Heart left ventricle (tissue), 16 donors: ENCODE measurements around the gene IL17REL. TPM values are rescaled to one million over a fixed set of nuclear protein-coding genes. Genes with fewer than 3 reads are reported as not detected.

Experiments used
- ATAC-seq, 4 donors: fragments of 200-7000 bp; cut with Tn5 transposase; one replicate each; pipeline ENCODE4 v1.9.1; 2020 to 2022; ENCODE audit warnings: moderate library complexity in 4 of 4, mild to moderate bottlenecking in 3 of 4, moderate number of reproducible peaks in 1 of 4
- DNase-seq, 5 donors: peaks; one replicate each; pipeline ENCODE4 v3.0.0-alpha.2; 2020
- H3K27ac ChIP-seq, 12 donors: fragments of 200-600 bp; sonication (generic) in 4 of 12; one replicate each; pipeline versions ENCODE4 v1.5.0 to v1.8.0; 2016 to 2022; ENCODE audit warnings: mild to moderate bottlenecking in 2 of 12
- H3K27me3 ChIP-seq, 9 donors: fragments of 200-600 bp; sonication (generic) in 2 of 9; one replicate each; pipeline versions ENCODE4 v1.5.1 to v1.8.0; 2016 to 2022; ENCODE audit warnings: mild to moderate bottlenecking in 3 of 9
- H3K36me3 ChIP-seq, 9 donors: fragments of 200-600 bp; sonication (generic) in 2 of 9; one replicate each; pipeline versions ENCODE4 v1.5.0 to v1.8.0; 2018 to 2022; ENCODE audit warnings: mild to moderate bottlenecking in 2 of 9
- H3K4me1 ChIP-seq, 12 donors: fragments of 200-600 bp; sonication (generic) in 4 of 12; one replicate each; pipeline versions ENCODE4 v1.5.0 to v1.8.0; 2016 to 2022; ENCODE audit warnings: mild to moderate bottlenecking in 3 of 12
- H3K4me3 ChIP-seq, 12 donors: fragments of 200-600 bp; sonication (generic) in 4 of 12; one replicate each; pipeline versions ENCODE4 v1.5.0 to v1.8.0; 2017 to 2022; ENCODE audit warnings: mild to moderate bottlenecking in 9 of 12, moderate library complexity in 4 of 12
- H3K9me3 ChIP-seq, 12 donors: fragments of 200-600 bp; sonication (generic) in 4 of 12; one replicate each; pipeline versions ENCODE4 v1.5.0 to v1.8.0; 2016 to 2022; ENCODE audit warnings: mild to moderate bottlenecking in 1 of 12
- POLR2A ChIP-seq, 2 donors: fragments of 450-650 bp; IDR thresholded peaks; one replicate each; pipeline ENCODE4 v1.6.1; 2017; ENCODE audit warnings: antibody characterized with exemption in 2 of 2, mild to moderate bottlenecking in 2 of 2, moderate library complexity in 2 of 2
- WGBS, 4 donors: extraction: QIAGEN DNeasy Blood & Tissue Kit in 2 of 4; methylation state at CpG; one replicate each; pipeline versions ENCODE4 v1.1.5 to v1.1.7; 2013 to 2018; 5-methylcytosine and 5-hydroxymethylcytosine counted together
- intact Hi-C, 10 donors: fragments of 100-400 bp; cut with DNase I; formaldehyde crosslinking; loops; one replicate each; pipeline versions ENCODE4 v1.11.1 to v1.14.2; 2022
- polyA plus RNA-seq, 2 donors: library from polyadenylated mRNA; stranded (reverse); fragments of 200-250 nt; gene quantifications; one replicate each; pipeline ENCODE4 v1.2.3, GENCODE V29; 2013
- total RNA-seq, 9 donors: library from RNA; depleted of rRNA in 2 of 9; stranded (reverse); fragments of >200 nt in 2 of 9; fragmentation: NEBNext Ultra II Directional in 3 of 9; extraction: Animal tissue kit (Norgen Biotek cat#: 25700) in 3 of 9; gene quantifications; one replicate each; pipeline versions ENCODE4 v1.1.0 to v1.2.4, GENCODE V29; 2016 to 2023
- TF ChIP-seq, protein P1 (sequence below), 12 donors: fragments of 200-600 bp; sonication (generic) in 4 of 12; IDR thresholded peaks; one replicate each; pipeline versions ENCODE4 v1.5.0 to v1.8.0; 2018 to 2022; ENCODE audit warnings: antibody characterized with exemption in 12 of 12, mild to moderate bottlenecking in 5 of 12
- donor health status: ischemic (EF 13 %, LVEDD 7.1; RV severe dilation, severe dysfunction).
- donor health status: healthy with polysubstance abuse.
- donor health status: DM: no; HTN: yes; CAD: no.
- donor health status: DM: no; HTN: no; CAD: no.
- donor health status: ischemic (EF 25% LVEDD 6.9; RV normal size, moderate dysfunction).
- donor health status: ischemic (EF 25% LVEDD 5.7; RV mildly dilated, moderate dysfunction).
- donor health status: healthy.
- donor health status: DM: yes; HTN: yes; CAD: no.
- donor health status: ischemic (EF 35%, LVEDD 5.7; RV mildly dilated, moderate dysfunction).
- donor health status: nonischemic (EF 11% LVEDD 7.7; RV severe dilation, severe dysfunction).
- donor health status: DM: yes; HTN: yes; CAD: no.
- donor health status: PGD.
- donor health status: ischemic (EF 29% LVEDD 5.4; RV normal size, mild dysfunction).
- donor health status: nonischemic (EF 23%, LVEDD 6.1; RV moderate dilation, normal function).

IL17REL gene
- total and polyA plus RNA-seq, 11 donors: not detected

- DNase-seq (peak in 2 of 5 donors; percentile 16 to 67), ATAC-seq (no peak)
- H3K9me3 ChIP-seq: no peaks in the 10 kb centered on the region
- 82 to 90% (median 86%) methylated on average over 32 to 49 of the region's 49 CpGs for WGBS, 4 donors
- H3K36me3 ChIP-seq: no peaks in the 10 kb centered on the region
- H3K4me3 ChIP-seq: no peak overlapping the region
- intact Hi-C loops: loop anchor here in 9 of 10 donors (2.0 to 10.0 kb wide), 7 partner anchors 39 to 267 kb away; no protein-coding TSS in a partner anchor
- peaks cover 0 to 10% (median 4%) of the 10 kb centered on the region in 12 donors for H3K4me1 ChIP-seq
- H3K27ac ChIP-seq: no peak overlapping the region
- TF ChIP-seq, protein P1, sequence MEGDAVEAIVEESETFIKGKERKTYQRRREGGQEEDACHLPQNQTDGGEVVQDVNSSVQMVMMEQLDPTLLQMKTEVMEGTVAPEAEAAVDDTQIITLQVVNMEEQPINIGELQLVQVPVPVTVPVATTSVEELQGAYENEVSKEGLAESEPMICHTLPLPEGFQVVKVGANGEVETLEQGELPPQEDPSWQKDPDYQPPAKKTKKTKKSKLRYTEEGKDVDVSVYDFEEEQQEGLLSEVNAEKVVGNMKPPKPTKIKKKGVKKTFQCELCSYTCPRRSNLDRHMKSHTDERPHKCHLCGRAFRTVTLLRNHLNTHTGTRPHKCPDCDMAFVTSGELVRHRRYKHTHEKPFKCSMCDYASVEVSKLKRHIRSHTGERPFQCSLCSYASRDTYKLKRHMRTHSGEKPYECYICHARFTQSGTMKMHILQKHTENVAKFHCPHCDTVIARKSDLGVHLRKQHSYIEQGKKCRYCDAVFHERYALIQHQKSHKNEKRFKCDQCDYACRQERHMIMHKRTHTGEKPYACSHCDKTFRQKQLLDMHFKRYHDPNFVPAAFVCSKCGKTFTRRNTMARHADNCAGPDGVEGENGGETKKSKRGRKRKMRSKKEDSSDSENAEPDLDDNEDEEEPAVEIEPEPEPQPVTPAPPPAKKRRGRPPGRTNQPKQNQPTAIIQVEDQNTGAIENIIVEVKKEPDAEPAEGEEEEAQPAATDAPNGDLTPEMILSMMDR (IDR thresholded peaks at IDR 0.05): no peak
- no peak for TF ChIP-seq POLR2A (IDR thresholded peaks at IDR 0.05)
- peaks cover 0 to 47% (median 11%) of the 10 kb centered on the region in 9 donors for H3K27me3 ChIP-seq
Measured at GRCh38 chr22:50031189-50032091, 18.9 kb upstream of the IL17REL start.

GRCh38 chr22:50030297-50031188 is 18.0 kb upstream of the IL17REL start:
- 20 to 43% (median 27%) methylated on average over 19 to 52 of the region's 52 CpGs for WGBS, 4 donors
- Histone ChIP-seq H3K27ac (no peak overlapping the region), H3K4me1 (peaks cover 0 to 10% (median 4%) of the 10 kb centered on the region in 12 donors), H3K9me3 (no peaks in the 10 kb centered on the region), H3K4me3 (peak overlapping the region in 1 of 12 donors; percentile 26), H3K36me3 (no peaks in the 10 kb centered on the region), H3K27me3 (peaks cover 0 to 47% (median 11%) of the 10 kb centered on the region in 9 donors)
- intact Hi-C loops: loop anchor here (1.0 to 10.0 kb wide), 10 partner anchors 38 to 266 kb away; no protein-coding TSS in a partner anchor
- peak in 3 of 4 donors; percentile 81 to 91 (median 84) for ATAC-seq
- TF ChIP-seq, protein P1 (IDR thresholded peaks at IDR 0.05): peak; percentile 79 to 94 (median 87)
- TF ChIP-seq POLR2A (IDR thresholded peaks at IDR 0.05): no peak
- DNase-seq: peak; percentile 51 to 87 (median 64)

DNA sequence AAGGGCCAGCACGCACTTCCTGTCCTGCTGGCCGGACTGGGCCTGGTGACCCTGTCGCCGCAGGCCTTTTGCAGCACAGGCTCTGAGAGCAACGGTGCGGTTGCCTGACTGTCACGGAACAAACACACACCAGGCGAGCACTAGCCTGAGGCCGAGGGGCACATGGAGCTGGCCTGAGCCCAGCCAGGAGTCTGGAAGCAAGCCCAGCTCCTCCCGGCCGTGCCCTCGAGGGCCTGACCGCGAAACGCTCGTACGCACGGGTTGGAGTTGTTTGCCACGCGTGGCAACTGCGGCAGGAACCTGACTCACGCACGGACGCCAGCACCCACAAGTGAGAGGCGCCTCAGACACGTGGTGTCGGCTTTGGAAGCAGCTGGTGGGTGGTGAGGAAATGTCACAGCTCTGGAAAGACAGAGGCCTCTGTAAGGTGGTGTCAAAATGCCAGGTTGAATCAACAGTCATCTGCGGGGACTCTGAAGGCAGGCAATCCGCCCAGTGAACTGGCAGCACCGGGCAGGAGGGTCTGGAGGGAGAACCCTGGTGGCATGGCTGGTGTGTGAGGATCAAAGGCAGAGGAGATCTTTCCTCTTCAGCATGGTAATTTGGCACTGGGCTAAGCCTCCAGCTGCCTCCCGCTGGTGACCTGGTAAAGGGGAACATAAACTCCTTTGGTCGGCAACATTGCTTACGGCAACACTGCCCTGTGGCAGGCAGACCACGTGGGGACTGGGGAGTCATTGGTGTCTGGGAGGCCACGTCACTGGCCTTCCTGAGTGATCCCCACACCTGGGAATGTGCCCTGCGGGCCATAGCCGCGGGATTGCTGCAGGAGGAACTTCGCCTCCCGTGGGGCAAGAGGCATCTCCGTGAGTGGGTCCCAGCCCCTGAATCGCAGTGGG is 15.3 kb upstream of the IL17REL start:
- intact Hi-C loops: no loop called here
- Histone ChIP-seq H3K9me3 (no peaks in the 10 kb centered on the region), H3K27ac (no peak overlapping the region), H3K4me1 (peaks cover 0 to 10% (median 4%) of the 10 kb centered on the region in 12 donors), H3K36me3 (no peaks in the 10 kb centered on the region), H3K27me3 (peaks cover 0 to 41% (median 6%) of the 10 kb centered on the region in 9 donors), H3K4me3 (no peak overlapping the region)
- TF ChIP-seq, protein P1 (IDR thresholded peaks at IDR 0.05): no peak
- TF ChIP-seq POLR2A (IDR thresholded peaks at IDR 0.05): no peak
- ATAC-seq (no peak), DNase-seq (peak in 1 of 5 donors; percentile 45)
- WGBS, 4 donors: 70 to 81% (median 77%) methylated on average over 35 to 42 of the region's 42 CpGs
